ENCODE measurements around the gene HPN.

DNA sequence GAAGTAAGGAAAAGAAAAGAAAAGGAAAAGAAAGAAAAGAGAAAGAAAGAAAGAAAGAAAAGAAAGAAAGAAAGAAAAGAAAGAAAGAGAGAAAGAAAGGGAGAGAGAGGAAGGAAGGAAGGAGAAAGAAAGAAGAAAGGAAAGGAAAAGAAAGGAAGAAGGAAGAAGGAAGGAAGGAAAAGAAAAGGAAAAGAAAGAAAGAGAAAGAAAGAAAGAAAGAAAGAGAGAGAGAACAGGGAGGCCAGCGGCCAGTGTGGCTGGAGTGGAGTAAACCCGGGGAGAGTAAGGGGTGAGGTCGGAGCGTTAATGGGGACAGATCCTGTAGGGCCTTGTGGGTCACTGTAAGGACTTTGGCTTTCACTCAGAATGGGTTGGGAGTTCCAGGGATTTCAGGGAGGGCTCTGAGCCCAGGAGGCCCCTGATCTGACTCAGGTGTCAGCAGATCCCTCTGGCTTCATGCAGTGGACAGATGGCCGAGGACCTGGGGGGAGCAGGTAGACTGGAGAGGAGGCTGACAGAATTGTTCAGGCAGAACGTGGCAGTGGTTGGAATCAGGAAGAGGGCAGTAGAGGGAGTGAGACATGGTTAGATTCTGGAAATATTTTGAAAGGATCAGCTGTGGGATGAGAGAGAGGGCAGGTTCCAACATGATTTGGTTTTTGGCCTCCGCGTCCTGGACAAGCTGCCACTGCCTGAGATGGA is 54.3 kb downstream of the HPN start:
- TF ChIP-seq CEBPB (IDR thresholded peaks at IDR 0.05) (no peak), NFIC (IDR thresholded peaks at IDR 0.05) (no peak), FOXM1 (IDR thresholded peaks at IDR 0.05; ENCODE audit: borderline replicate concordance, low read depth) (no peak), EGR1 (IDR thresholded peaks at IDR 0.05) (no peak), TAF1 (IDR thresholded peaks at IDR 0.05; ENCODE audit: low read depth) (no peak), EP300 (IDR thresholded peaks at IDR 0.05; ENCODE audit: borderline replicate concordance) (no peak)
- TF ChIP-seq, protein P1, sequence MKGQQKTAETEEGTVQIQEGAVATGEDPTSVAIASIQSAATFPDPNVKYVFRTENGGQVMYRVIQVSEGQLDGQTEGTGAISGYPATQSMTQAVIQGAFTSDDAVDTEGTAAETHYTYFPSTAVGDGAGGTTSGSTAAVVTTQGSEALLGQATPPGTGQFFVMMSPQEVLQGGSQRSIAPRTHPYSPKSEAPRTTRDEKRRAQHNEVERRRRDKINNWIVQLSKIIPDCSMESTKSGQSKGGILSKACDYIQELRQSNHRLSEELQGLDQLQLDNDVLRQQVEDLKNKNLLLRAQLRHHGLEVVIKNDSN (IDR thresholded peaks at IDR 0.05) = no peak

All from Ishikawa (cell line).